Cardiac muscle cell (in vitro differentiated cells and primary cell): ENCODE data around the gene SERPINB6. TPM values are rescaled to one million over a fixed set of nuclear protein-coding genes. Genes with fewer than 3 reads are reported as not detected.
A peak's percentile ranks its signal among the peaks of the same experiment; 100 is the strongest.

ENCODE experiments used
- DNase-seq, 2 donors: peaks; one replicate each; pipeline versions ENCODE4 v3.0.0 to v3.0.0-alpha.2; 2010 to 2017; ENCODE audit warnings: low read depth in 1 of 2, low spot score in 1 of 2
- H3K27ac ChIP-seq: fragments of 200-600 bp; sonication (generic); 2 replicates; pipeline ENCODE4 v1.5.1; 2016
- H3K27me3 ChIP-seq: fragments of 200-600 bp; sonication (generic); 2 replicates; pipeline ENCODE4 v1.6.0; 2016; ENCODE audit warnings: control low read depth
- H3K36me3 ChIP-seq: fragments of 200-600 bp; sonication (generic); 2 replicates; pipeline ENCODE4 v1.5.1; 2016; ENCODE audit warnings: control low read depth
- H3K4me1 ChIP-seq: fragments of 200-600 bp; sonication (generic); 2 replicates; pipeline ENCODE4 v1.8.1; 2017; ENCODE audit warnings: low read depth, mild to moderate bottlenecking, mixed run types
- H3K4me3 ChIP-seq: fragments of 200-600 bp; sonication (generic); 2 replicates; pipeline ENCODE4 v1.5.1; 2016; ENCODE audit warnings: mild to moderate bottlenecking
- H3K9me3 ChIP-seq: fragments of 200-600 bp; sonication (generic); 2 replicates; pipeline ENCODE4 v1.5.1; 2017; ENCODE audit warnings: low read depth, mild to moderate bottlenecking, control low read depth
- CTCF ChIP-seq: IDR thresholded peaks from 2 replicates; pipeline ENCODE4 v1.5.1; 2012; ENCODE audit warnings: low read depth, mild to moderate bottlenecking, low read length
- polyA plus RNA-seq: library from polyadenylated mRNA; unstranded; fragments of >200 nt; fragmentation: Nextera tagmentation; extraction: Ambion mirVana; gene quantifications from 2 replicates; pipeline ENCODE4 v1.2.1, GENCODE V29; 2016
- total RNA-seq: library from RNA; depleted of rRNA; stranded (reverse); fragments of >200 nt; gene quantifications from 2 replicates; pipeline ENCODE4 v1.2.3, GENCODE V29; 2016

SERPINB6 gene
- total and polyA plus RNA-seq, 2 experiments from 2014 or later: 91.8 to 122 TPM

GRCh38 chr6:2900821-2901644 is 70.3 kb downstream of the SERPINB6 start:
- H3K36me3 ChIP-seq: no peaks in the 10 kb centered on the region
- no peak overlapping the region for H3K27ac ChIP-seq
- H3K9me3 ChIP-seq: no peaks in the 10 kb centered on the region
- DNase-seq: peak in 1 of 2 donors; percentile 37
- no peak overlapping the region for H3K4me3 ChIP-seq
- H3K27me3 ChIP-seq: no peaks in the 10 kb centered on the region
- no peak for TF ChIP-seq CTCF
- H3K4me1 ChIP-seq: peaks cover 2% of the 10 kb centered on the region

- no peaks in the 10 kb centered on the region for H3K36me3 ChIP-seq
- H3K4me3 ChIP-seq: no peak overlapping the region
- no peak for TF ChIP-seq CTCF
- peaks cover 2% of the 10 kb centered on the region for H3K4me1 ChIP-seq
- H3K27ac ChIP-seq: no peak overlapping the region
- no peaks in the 10 kb centered on the region for H3K27me3 ChIP-seq
- DNase-seq: no peak
- H3K9me3 ChIP-seq: no peaks in the 10 kb centered on the region
Observed at GRCh38 chr6:2900221-2900807, 71.1 kb downstream of the SERPINB6 start.

GRCh38 chr6:2899596-2899995 is 71.8 kb downstream of the SERPINB6 start:
- DNase-seq: no peak
- Histone ChIP-seq H3K27ac (no peak overlapping the region), H3K4me1 (peaks cover 2% of the 10 kb centered on the region), H3K36me3 (no peaks in the 10 kb centered on the region), H3K27me3 (no peaks in the 10 kb centered on the region), H3K4me3 (no peak overlapping the region), H3K9me3 (no peaks in the 10 kb centered on the region)
- TF ChIP-seq CTCF: no peak

Other genes with a start within 250 kb of the SERPINB6 start
- gene MYLK4, start 220.6 kb downstream of the SERPINB6 start, total RNA-seq: 0.56 and 0.69 TPM in 2 replicates
- gene MYLK4, start 220.6 kb downstream of the SERPINB6 start, polyA plus RNA-seq: 0.23 and 0.64 TPM in 2 replicates
- gene WRNIP1, start 206.2 kb downstream of the SERPINB6 start, total RNA-seq: 63.0 and 89.9 TPM in 2 replicates
- gene WRNIP1, start 206.2 kb downstream of the SERPINB6 start, polyA plus RNA-seq: 59.2 and 77.7 TPM in 2 replicates
- 3.2 and 8.7 TPM in 2 replicates for gene SERPINB1, start 129.7 kb downstream of the SERPINB6 start, total RNA-seq
- 6.5 and 9.8 TPM in 2 replicates for gene SERPINB1, start 129.7 kb downstream of the SERPINB6 start, polyA plus RNA-seq
- gene SERPINB9, start 68.3 kb downstream of the SERPINB6 start, total RNA-seq: 4.5 and 5.4 TPM in 2 replicates
- 5.3 and 6.6 TPM in 2 replicates for gene SERPINB9, start 68.3 kb downstream of the SERPINB6 start, polyA plus RNA-seq
- gene NQO2, start 28.3 kb upstream of the SERPINB6 start, total RNA-seq: 38.7 and 42.7 TPM in 2 replicates
- 92.8 and 103 TPM in 2 replicates for gene NQO2, start 28.3 kb upstream of the SERPINB6 start, polyA plus RNA-seq
- 3.4 and 4.5 TPM in 2 replicates for gene RIPK1, start 96.9 kb upstream of the SERPINB6 start, total RNA-seq
- gene RIPK1, start 96.9 kb upstream of the SERPINB6 start, polyA plus RNA-seq: 4.1 and 7.4 TPM in 2 replicates
- gene BPHL, start 147.1 kb upstream of the SERPINB6 start, total RNA-seq: 27.2 and 34.8 TPM in 2 replicates
- gene BPHL, start 147.1 kb upstream of the SERPINB6 start, polyA plus RNA-seq: 61.3 and 72.2 TPM in 2 replicates
- gene TUBB2A, start 186.0 kb upstream of the SERPINB6 start, total RNA-seq: 46.3 and 95.3 TPM in 2 replicates
- gene TUBB2A, start 186.0 kb upstream of the SERPINB6 start, polyA plus RNA-seq: 59.9 and 110 TPM in 2 replicates